ENCODE results near the gene RAD51B. TPM values are rescaled to one million over a fixed set of nuclear protein-coding genes. Genes with fewer than 3 reads are reported as not detected.

The RAD51B gene
- total RNA-seq, 1 donor from 2014 or later: 3.3 TPM

- DNase-seq (ENCODE audit: low spot score) (no peak), ATAC-seq (peak; percentile 56)
These were observed 649.7 kb downstream of the RAD51B start for GRCh38 chr14:68469208-68469713.

GRCh38 chr14:68470361-68470760 is 650.8 kb downstream of the RAD51B start:
- ATAC-seq (no peak), DNase-seq (ENCODE audit: low spot score) (no peak)

- no peak for ATAC-seq
- no peak for DNase-seq (ENCODE audit: low spot score)
These were observed 651.7 kb downstream of the RAD51B start for GRCh38 chr14:68471029-68471963.

GRCh38 chr14:68471964-68472508 is 652.5 kb downstream of the RAD51B start:
- ATAC-seq (no peak), DNase-seq (ENCODE audit: low spot score) (no peak)

- DNase-seq (ENCODE audit: low spot score) (peak; percentile 85), ATAC-seq (peak; percentile 70)
These were observed 653.5 kb downstream of the RAD51B start for GRCh38 chr14:68473069-68473468.

- DNase-seq (ENCODE audit: low spot score): no peak
- no peak for ATAC-seq
These were observed 654.2 kb downstream of the RAD51B start for GRCh38 chr14:68473794-68474193.

- no peak for ATAC-seq
- DNase-seq (ENCODE audit: low spot score): no peak
These were observed 655.2 kb downstream of the RAD51B start for GRCh38 chr14:68474741-68475140.

- no peak for DNase-seq (ENCODE audit: low spot score)
- ATAC-seq: peak; percentile 57
These were observed 656.2 kb downstream of the RAD51B start for GRCh38 chr14:68475802-68476201.

- ATAC-seq (peak; percentile 78), DNase-seq (ENCODE audit: low spot score) (peak; percentile 78)
These were observed 656.9 kb downstream of the RAD51B start for GRCh38 chr14:68476212-68477109.

GRCh38 chr14:68477110-68477455 is 657.5 kb downstream of the RAD51B start:
- DNase-seq (ENCODE audit: low spot score): no peak
- no peak for ATAC-seq

- DNase-seq (ENCODE audit: low spot score) (no peak), ATAC-seq (no peak)
These were observed 658.0 kb downstream of the RAD51B start for GRCh38 chr14:68477461-68478085.

GRCh38 chr14:68479247-68479646 is 659.7 kb downstream of the RAD51B start:
- DNase-seq (ENCODE audit: low spot score) (no peak), ATAC-seq (no peak)

GRCh38 chr14:68482018-68482417 is 662.4 kb downstream of the RAD51B start:
- no peak for ATAC-seq
- DNase-seq (ENCODE audit: low spot score): no peak

- no peak for ATAC-seq
- DNase-seq (ENCODE audit: low spot score): no peak
These were observed 663.3 kb downstream of the RAD51B start for GRCh38 chr14:68482772-68483395.

- ATAC-seq (peak; percentile 84), DNase-seq (ENCODE audit: low spot score) (peak; percentile 79)
These were observed 666.6 kb downstream of the RAD51B start for GRCh38 chr14:68486033-68486732.

GRCh38 chr14:68486809-68487208 is 667.2 kb downstream of the RAD51B start:
- peak; percentile 45 for ATAC-seq
- no peak for DNase-seq (ENCODE audit: low spot score)

- DNase-seq (ENCODE audit: low spot score) (no peak), ATAC-seq (no peak)
These were observed 668.4 kb downstream of the RAD51B start for GRCh38 chr14:68487805-68488590.

GRCh38 chr14:68491793-68492192 is 672.2 kb downstream of the RAD51B start:
- ATAC-seq (no peak), DNase-seq (ENCODE audit: low spot score) (no peak)

Measured in left lobe of liver (tissue), 2 donors.